DOHH2 (cell line): ENCODE results near the gene AZIN2.

Source experiments
- H3F3A ChIP-seq: fragments of 200-600 bp; sonication (generic), shearing (Covaris generic); 2 replicates; pipeline ENCODE4 v1.6.0; 2016; ENCODE audit warnings: antibody characterized with exemption, mild to moderate bottlenecking; ENCODE audit not compliant: control insufficient read depth, insufficient read depth
- H3K27ac ChIP-seq: fragments of 200-600 bp; sonication (generic); 2 replicates; pipeline ENCODE4 v1.5.1; 2014; ENCODE audit warnings: low read depth, mild to moderate bottlenecking, low read length, moderate library complexity
- H3K27me3 ChIP-seq: fragments of 200-600 bp; sonication (generic); 2 replicates; pipeline ENCODE4 v1.6.1; 2014; ENCODE audit warnings: mild to moderate bottlenecking, low read length, mixed read lengths; ENCODE audit not compliant: control insufficient read depth
- H3K36me3 ChIP-seq: fragments of 200-600 bp; sonication (generic); 2 replicates; pipeline ENCODE4 v1.6.1; 2014; ENCODE audit warnings: mild to moderate bottlenecking, low read length, moderate library complexity, mixed read lengths; ENCODE audit not compliant: control insufficient read depth
- H3K4me1 ChIP-seq: fragments of 200-600 bp; sonication (generic); 2 replicates; pipeline ENCODE4 v1.6.1; 2014; ENCODE audit warnings: mild to moderate bottlenecking, low read length, mixed read lengths; ENCODE audit not compliant: control insufficient read depth
- H3K4me2 ChIP-seq: fragments of 200-600 bp; sonication (generic); 2 replicates; pipeline ENCODE4 v1.6.0; 2014; ENCODE audit warnings: mild to moderate bottlenecking, low read length, moderate library complexity
- H3K4me3 ChIP-seq: fragments of 200-600 bp; sonication (generic); 2 replicates; pipeline ENCODE4 v1.5.1; 2014; ENCODE audit warnings: mild to moderate bottlenecking, low read length, mixed read lengths
- H3K79me2 ChIP-seq: fragments of 200-600 bp; sonication (generic); 2 replicates; pipeline ENCODE4 v1.6.1; 2014; ENCODE audit warnings: mild to moderate bottlenecking, low read length, mixed read lengths; ENCODE audit not compliant: control insufficient read depth
- H3K9me2 ChIP-seq: fragments of 200-600 bp; sonication (generic); replicated peaks from 2 replicates; pipeline ENCODE4 v1.6.1; 2014; ENCODE audit warnings: mild to moderate bottlenecking, low read length, mixed read lengths; ENCODE audit not compliant: control insufficient read depth
- H3K9me3 ChIP-seq: fragments of 200-600 bp; sonication (generic); 2 replicates; pipeline ENCODE4 v1.6.1; 2014; ENCODE audit warnings: antibody characterized with exemption, low read length, mixed read lengths; ENCODE audit not compliant: control insufficient read depth, insufficient read depth
- H4K20me1 ChIP-seq: fragments of 200-600 bp; sonication (generic); 2 replicates; pipeline ENCODE4 v1.6.0; 2014; ENCODE audit warnings: low read depth, mild to moderate bottlenecking, antibody characterized with exemption, low read length, moderate library complexity; ENCODE audit not compliant: control insufficient read depth, insufficient read depth
- CTCF ChIP-seq: fragments of 200-600 bp; sonication (generic); IDR thresholded peaks from one replicate; pipeline ENCODE4 v1.5.1; 2014; ENCODE audit warnings: antibody characterized with exemption, mild to moderate bottlenecking, low read depth, low read length; ENCODE audit not compliant: poor library complexity, severe bottlenecking
- EZH2phosphoT487 ChIP-seq: fragments of 200-600 bp; sonication (generic); IDR thresholded peaks from 2 replicates; pipeline ENCODE4 v1.6.1; 2017; ENCODE audit warnings: borderline replicate concordance, mild to moderate bottlenecking, antibody characterized with exemption, low read length, moderate library complexity, mixed read lengths

The AZIN2 gene

GRCh38 chr1:33169290-33170055 is 88.5 kb downstream of the AZIN2 start:
- Histone ChIP-seq H3K9me2 (no peaks in the 10 kb centered on the region), H3F3A (no peaks in the 10 kb centered on the region), H4K20me1 (no peaks in the 10 kb centered on the region), H3K27me3 (no peaks in the 10 kb centered on the region), H3K36me3 (no peaks in the 10 kb centered on the region), H3K4me3 (no peak overlapping the region), H3K9me3 (no peaks in the 10 kb centered on the region), H3K4me1 (peaks cover 5% of the 10 kb centered on the region), H3K27ac (no peak overlapping the region), H3K4me2 (no peak overlapping the region), H3K79me2 (no peaks in the 10 kb centered on the region)
- TF ChIP-seq EZH2phosphoT487 (no peak), CTCF (no peak)
